HUES48 (cell line): ENCODE data around the gene RAD51B.

Experiments used
- H3K27ac ChIP-seq: one replicate; pipeline ENCODE4 v1.7.0; 2013; ENCODE audit warnings: low read depth, low read length, inconsistent platforms
- H3K27me3 ChIP-seq: 2 replicates; pipeline ENCODE4 v1.6.1; 2013; ENCODE audit warnings: mild to moderate bottlenecking, low read length; ENCODE audit not compliant: control insufficient read depth, insufficient read depth
- H3K36me3 ChIP-seq: 2 replicates; pipeline ENCODE4 v1.6.1; 2013; ENCODE audit warnings: low read length; ENCODE audit not compliant: control insufficient read depth, insufficient read depth
- H3K4me1 ChIP-seq: 2 replicates; pipeline ENCODE4 v1.6.1; 2013; ENCODE audit warnings: mild to moderate bottlenecking, low read length; ENCODE audit not compliant: control insufficient read depth, insufficient read depth
- H3K4me3 ChIP-seq: 2 replicates; pipeline ENCODE4 v1.5.1; 2013; ENCODE audit warnings: mild to moderate bottlenecking, low read depth, low read length
- H3K9ac ChIP-seq: 2 replicates; pipeline ENCODE4 v1.6.1; 2013; ENCODE audit warnings: mild to moderate bottlenecking, low read depth, low read length, moderate library complexity
- H3K9me3 ChIP-seq: 2 replicates; pipeline ENCODE4 v1.6.1; 2013; ENCODE audit warnings: low read length; ENCODE audit not compliant: control insufficient read depth, insufficient read depth

Gene RAD51B

DNA sequence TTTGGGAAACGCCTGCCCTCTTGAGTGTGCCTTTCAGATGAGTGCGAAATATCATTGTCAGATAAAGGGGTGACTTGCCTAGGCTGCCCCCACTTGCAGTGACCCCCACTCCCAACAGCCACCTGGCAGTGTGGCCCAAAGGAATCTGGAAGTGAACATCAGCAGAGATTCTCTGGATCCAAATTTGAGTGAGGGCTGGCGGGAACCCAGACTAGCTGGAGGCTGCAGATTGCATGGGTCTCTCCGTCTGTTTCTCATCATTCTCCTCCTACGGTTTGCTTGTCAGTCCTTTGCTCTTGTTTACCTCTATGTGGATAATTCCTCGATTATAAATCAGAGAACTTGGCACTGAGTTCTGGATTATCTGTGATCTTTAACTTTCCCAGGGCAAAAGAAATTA is 692.5 kb downstream of the RAD51B start:
- Histone ChIP-seq H3K4me3 (no peak overlapping the region), H3K27me3 (no peaks in the 10 kb centered on the region), H3K27ac (no peak overlapping the region), H3K9me3 (no peaks in the 10 kb centered on the region), H3K36me3 (no peaks in the 10 kb centered on the region), H3K9ac (no peak overlapping the region), H3K4me1 (no peaks in the 10 kb centered on the region)

DNA sequence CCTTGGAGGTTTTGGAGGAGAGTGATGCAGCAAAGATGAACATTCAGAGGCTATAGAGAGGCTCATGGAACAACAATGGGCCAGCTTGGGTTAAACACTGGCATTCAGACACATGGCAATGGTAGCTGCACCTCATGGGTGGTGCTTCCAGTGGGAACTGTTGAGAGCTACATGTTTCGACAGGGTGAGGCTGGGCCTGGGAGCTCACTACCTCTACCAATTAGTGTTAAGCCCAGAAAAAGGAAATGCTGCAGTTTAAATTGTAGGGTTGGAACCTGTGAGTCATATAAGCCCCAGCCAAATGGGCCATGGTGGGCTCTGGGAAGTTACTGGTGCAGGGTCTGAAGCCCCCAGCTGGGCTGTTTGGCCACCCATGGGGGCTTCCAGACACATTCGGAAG is 693.6 kb downstream of the RAD51B start:
- H3K9me3 ChIP-seq = no peaks in the 10 kb centered on the region

DNA sequence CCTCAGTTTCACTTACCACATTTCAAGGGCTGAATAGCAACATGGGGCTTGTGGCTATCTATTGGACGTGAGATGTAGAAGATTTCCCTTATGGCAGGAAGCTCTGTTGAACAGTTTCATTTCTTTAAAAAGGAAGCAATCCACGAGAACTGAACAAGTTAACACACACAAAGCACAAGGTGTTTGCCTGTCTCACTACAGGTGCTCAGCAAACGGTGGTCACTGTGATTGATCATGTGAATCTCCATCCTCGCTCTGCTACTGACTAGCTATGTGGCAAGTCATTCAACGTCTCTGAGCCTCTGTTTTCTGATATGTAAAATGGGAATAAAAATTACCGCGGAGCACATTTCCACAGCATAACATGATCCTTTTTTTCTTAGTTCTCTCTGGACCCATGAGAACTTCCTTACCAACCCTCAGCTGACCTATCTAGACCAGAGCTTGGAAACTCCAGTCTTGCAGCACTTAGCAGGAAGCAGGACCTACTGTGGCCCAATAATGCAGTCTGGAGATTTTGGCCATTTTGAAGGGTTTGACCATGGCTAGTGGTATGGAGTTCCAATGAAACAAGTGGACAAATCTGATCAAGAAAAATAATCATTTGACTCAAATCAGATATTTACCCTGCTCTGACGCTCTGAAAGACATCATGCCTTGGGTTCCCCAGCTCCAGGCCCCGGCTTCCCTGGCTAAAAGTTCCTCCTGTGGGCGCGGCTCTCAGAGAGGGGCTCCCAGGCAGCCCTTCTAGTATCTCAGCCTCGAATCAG is 694.4 kb downstream of the RAD51B start:
- Histone ChIP-seq H3K27ac (no peak overlapping the region), H3K36me3 (no peaks in the 10 kb centered on the region), H3K27me3 (no peaks in the 10 kb centered on the region), H3K4me3 (no peak overlapping the region), H3K9me3 (no peaks in the 10 kb centered on the region), H3K9ac (no peak overlapping the region), H3K4me1 (peaks cover 6% of the 10 kb centered on the region; the same call in 1 of the 2 replicates)

More for the DNA sequence above, 693.6 kb downstream of the RAD51B start:
- Histone ChIP-seq H3K27ac (no peak overlapping the region), H3K27me3 (no peaks in the 10 kb centered on the region), H3K4me1 (no peaks in the 10 kb centered on the region), H3K4me3 (no peak overlapping the region), H3K36me3 (no peaks in the 10 kb centered on the region), H3K9ac (no peak overlapping the region)

DNA sequence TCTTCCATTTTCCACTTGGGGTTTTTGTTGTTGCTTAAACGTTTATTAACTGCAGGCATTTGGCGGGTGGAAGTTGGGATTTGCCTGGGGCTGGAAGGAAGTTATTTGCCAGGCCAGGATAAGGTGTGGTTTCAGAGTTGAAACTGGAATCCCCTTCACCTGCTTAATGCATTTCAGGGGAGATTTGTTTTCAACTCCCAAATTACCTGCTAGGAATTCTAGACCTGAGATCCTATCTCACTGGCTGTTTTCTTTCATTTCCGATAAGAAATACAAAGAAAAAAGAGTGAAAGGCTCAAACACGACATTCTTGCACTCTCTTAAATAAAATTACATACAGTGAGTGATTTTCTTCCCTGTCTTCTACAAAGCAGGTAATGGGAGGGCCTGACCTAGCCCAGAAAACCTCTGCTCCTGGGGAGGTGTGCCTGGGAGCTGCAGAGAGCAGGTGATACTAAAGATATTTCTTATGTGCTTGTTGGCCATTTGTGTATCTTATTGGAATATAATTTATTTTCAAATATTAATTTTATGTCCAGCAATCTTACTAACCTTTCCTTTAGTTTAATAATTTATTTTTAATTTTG is 695.1 kb downstream of the RAD51B start:
- H3K9ac ChIP-seq = no peak overlapping the region
- H3K27ac ChIP-seq = no peak overlapping the region
- H3K27me3 ChIP-seq = no peaks in the 10 kb centered on the region
- no peaks in the 10 kb centered on the region for H3K9me3 ChIP-seq
- no peaks in the 10 kb centered on the region for H3K36me3 ChIP-seq
- H3K4me3 ChIP-seq = no peak overlapping the region
- peaks cover 8% of the 10 kb centered on the region; the same call in 1 of the 2 replicates for H3K4me1 ChIP-seq

DNA sequence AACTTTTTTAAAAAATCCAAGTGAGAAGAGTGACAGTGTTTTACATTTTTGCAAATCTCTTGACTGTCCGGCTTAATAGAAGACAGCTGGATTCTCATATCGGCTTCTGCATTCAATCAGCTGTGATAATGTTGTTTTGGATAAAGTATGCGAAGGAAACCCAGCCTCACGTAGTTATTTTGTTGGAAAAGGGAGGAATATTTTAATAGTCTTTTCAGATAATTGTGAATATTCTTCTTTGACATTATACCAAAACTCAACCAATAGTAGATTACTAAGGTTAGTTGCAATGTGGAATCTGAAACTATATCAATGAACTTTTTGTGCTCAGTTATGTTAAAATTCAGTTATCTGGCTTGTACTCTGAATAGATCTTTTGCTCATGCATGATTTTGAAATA is 696.8 kb downstream of the RAD51B start:
- no peak overlapping the region for H3K4me3 ChIP-seq
- H3K27me3 ChIP-seq = no peaks in the 10 kb centered on the region
- H3K27ac ChIP-seq = no peak overlapping the region
- H3K9ac ChIP-seq = no peak overlapping the region
- H3K9me3 ChIP-seq = no peaks in the 10 kb centered on the region
- H3K36me3 ChIP-seq = no peaks in the 10 kb centered on the region
- peaks cover 19% of the 10 kb centered on the region for H3K4me1 ChIP-seq

DNA sequence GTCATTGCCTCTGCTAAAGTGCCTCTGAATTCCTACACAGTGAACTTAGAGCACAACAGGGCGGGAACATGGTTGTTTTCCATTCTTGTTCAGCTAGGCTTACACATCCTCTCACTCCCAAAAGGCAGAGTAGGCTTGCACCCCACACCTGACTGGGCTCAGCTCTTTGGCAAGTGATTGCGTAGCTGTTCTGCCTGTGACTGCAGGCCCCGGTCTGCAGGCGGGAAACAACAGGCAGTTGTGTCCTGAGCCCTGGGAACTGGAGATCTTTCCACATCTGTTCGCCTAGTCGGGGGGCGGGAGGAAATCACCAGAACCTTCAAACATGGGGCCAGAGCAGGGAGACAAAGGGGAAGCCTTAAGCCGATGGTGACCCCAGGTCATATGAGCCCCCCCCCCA is 698.6 kb downstream of the RAD51B start:
- no peak overlapping the region for H3K27ac ChIP-seq
- H3K9ac ChIP-seq = no peak overlapping the region
- no peaks in the 10 kb centered on the region for H3K9me3 ChIP-seq
- no peaks in the 10 kb centered on the region for H3K27me3 ChIP-seq
- H3K4me3 ChIP-seq = no peak overlapping the region
- no peaks in the 10 kb centered on the region for H3K36me3 ChIP-seq
- H3K4me1 ChIP-seq = peaks cover 28% of the 10 kb centered on the region

DNA sequence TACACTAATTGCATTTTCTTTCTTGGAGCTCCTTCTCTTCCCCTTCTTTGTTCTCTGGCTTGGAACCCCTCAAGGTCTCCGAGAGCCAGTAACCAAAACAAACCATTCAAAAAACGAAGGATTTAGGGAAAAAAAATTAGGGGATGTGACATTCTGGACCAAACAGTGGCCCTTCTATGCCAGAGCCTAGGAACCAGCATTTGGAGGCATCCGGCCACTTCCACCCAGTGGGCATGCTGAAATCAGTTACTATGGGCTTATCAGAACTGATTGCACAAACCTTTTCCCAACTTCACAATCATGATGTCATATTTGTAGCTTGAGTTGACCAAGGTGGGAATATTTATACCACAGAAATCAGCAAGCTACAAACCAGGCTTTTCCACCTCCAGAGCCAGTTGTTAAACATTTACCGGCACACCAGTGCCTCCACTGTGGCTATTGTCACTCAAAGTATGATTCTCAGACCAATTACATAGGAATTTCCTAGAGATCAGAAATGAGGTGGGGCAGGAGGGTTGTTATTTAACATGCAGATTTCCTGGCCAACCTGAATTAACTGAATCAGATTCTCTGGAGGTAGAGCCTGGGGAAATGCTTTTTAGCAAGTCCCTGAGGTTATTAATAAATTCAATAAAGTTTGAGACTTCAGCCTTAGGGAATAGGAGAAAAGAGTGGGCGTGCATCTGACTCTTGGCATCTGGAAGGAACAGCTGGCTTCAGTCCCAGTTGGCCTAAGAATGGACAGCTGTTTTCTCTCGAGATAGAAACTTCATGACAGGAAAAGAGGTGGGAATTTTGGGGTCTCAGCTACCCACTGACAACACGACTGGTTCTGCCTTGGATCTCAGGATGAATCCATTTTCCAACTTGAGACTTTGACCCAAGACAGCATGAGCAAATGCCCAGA is 699.4 kb downstream of the RAD51B start:
- Histone ChIP-seq H3K4me1 (peaks cover 28% of the 10 kb centered on the region), H3K27me3 (no peaks in the 10 kb centered on the region), H3K9me3 (no peaks in the 10 kb centered on the region), H3K36me3 (no peaks in the 10 kb centered on the region), H3K27ac (no peak overlapping the region), H3K9ac (no peak overlapping the region), H3K4me3 (no peak overlapping the region)

DNA sequence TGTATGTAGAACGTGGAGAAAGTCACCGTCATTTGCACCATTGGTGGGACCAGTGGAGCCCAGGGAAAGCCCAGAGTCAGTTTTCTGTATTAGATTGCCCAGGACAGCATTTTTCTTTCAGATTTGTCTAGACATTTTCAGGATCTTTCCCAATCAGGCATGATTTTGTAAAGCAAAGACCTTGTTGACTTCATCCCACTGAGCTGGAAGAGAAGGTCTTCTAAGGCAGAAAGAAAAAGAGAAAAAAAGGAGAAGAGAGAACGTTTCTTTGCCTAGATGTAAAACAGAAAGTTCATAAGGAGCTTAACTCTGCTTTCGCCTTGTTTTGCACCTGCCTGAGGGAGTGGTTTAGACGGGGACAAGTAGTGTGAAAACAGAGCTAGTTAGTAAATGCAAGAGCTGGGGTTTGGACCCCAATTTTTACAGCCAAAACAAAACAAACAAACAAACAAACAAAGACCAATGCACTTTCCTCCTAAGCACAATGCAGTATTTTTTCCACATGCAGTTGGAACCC is 700.1 kb downstream of the RAD51B start:
- Histone ChIP-seq H3K4me3 (no peak overlapping the region), H3K9me3 (no peaks in the 10 kb centered on the region), H3K27me3 (no peaks in the 10 kb centered on the region), H3K27ac (no peak overlapping the region), H3K9ac (no peak overlapping the region), H3K36me3 (no peaks in the 10 kb centered on the region), H3K4me1 (peaks cover 28% of the 10 kb centered on the region)

DNA sequence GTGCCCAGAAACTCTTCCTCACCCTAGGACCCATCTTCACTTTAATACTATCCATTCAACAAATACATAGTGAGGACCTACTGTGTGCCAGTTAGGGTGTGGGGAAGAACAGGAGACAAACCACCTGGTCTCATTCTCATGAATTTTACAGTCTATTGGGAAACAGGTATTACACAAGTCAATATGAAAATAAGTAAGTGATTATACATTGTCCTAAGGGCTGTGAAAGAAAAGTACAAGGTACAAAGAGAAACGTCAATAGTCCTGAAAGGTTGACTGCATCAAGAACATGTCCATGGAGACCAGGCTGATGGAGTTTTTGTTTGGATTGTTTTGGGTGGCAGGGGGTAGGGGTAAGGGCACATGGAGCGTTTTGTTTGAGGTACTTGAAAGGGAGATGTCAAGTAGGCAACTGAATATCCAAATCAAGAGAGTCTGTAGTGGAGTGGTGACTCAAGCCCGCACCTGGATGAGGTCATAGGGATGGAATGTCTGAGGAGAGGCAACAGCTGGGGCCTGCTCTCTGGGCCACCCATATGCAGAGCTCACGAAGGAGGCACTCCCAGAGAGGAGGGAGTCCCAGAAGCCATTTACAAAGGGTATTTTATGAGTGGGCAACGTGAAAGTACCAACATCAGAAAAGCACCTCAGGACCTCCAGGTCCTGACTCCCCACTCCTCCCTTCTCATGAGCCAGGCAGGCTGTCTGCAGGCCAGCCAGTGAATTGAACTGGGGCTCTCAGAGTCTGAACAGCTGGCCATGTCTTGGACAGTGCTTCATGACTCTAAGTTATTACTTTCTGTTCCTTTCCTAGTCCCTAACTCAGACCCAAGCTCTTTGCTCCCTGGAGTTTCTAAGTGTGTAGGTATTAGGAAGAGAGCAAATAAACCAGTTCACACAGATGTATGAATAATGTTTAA is 701.3 kb downstream of the RAD51B start:
- H3K9ac ChIP-seq = no peak overlapping the region
- H3K27ac ChIP-seq = peak overlapping the region; percentile 74
- peaks cover 28% of the 10 kb centered on the region for H3K4me1 ChIP-seq
- H3K27me3 ChIP-seq = no peaks in the 10 kb centered on the region
- H3K4me3 ChIP-seq = no peak overlapping the region
- no peaks in the 10 kb centered on the region for H3K36me3 ChIP-seq
- H3K9me3 ChIP-seq = no peaks in the 10 kb centered on the region

DNA sequence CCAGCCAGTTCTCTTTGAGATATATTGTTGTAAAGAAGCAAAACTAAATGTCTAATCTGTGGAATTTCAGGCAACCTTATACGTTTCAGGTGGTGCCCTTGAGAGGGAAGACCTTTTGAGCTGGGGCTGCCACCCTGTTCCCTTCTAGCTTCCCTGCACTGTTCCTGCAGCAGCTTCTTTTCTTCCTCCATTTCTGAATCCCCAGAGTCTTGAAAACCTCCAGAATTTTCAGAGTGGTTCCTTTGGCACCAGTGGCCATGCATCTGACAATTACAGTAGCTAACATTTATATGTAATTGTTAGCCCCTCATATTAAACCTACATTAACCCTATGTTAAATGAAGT is 702.0 kb downstream of the RAD51B start:
- Histone ChIP-seq H3K27ac (no peak overlapping the region), H3K4me1 (peaks cover 28% of the 10 kb centered on the region), H3K27me3 (no peaks in the 10 kb centered on the region), H3K9ac (no peak overlapping the region), H3K4me3 (no peak overlapping the region), H3K9me3 (no peaks in the 10 kb centered on the region), H3K36me3 (no peaks in the 10 kb centered on the region)
